GM18499 (cell line): ENCODE results near the gene CASZ1.

Experiments used
- ATAC-seq: cut with Tn5 transposase; IDR thresholded peaks from one replicate; pipeline ENCODE4 v1.9.1; 2021; ENCODE audit warnings: moderate number of reproducible peaks; ENCODE audit not compliant: insufficient read depth, unreplicated experiment

The CASZ1 gene

GRCh38 chr1:10662824-10663677 lies 133.4 kb downstream of the CASZ1 start:
- no peak for ATAC-seq

GRCh38 chr1:10662090-10662688 lies 134.3 kb downstream of the CASZ1 start:
- no peak for ATAC-seq

GRCh38 chr1:10661453-10661852 lies 135.0 kb downstream of the CASZ1 start:
- ATAC-seq, result no peak

GRCh38 chr1:10659646-10660540 lies 136.6 kb downstream of the CASZ1 start:
- ATAC-seq, result no peak

GRCh38 chr1:10659218-10659617 lies 137.2 kb downstream of the CASZ1 start:
- ATAC-seq, result no peak

- ATAC-seq, result no peak
Observed at GRCh38 chr1:10658396-10659066, 137.9 kb downstream of the CASZ1 start.

- no peak for ATAC-seq
Observed at GRCh38 chr1:10657088-10657847, 139.2 kb downstream of the CASZ1 start.

- no peak for ATAC-seq
Observed at GRCh38 chr1:10656431-10656830, 140.0 kb downstream of the CASZ1 start.

GRCh38 chr1:10655002-10655401 lies 141.4 kb downstream of the CASZ1 start:
- ATAC-seq, result no peak

GRCh38 chr1:10653370-10654125 lies 142.9 kb downstream of the CASZ1 start:
- no peak for ATAC-seq

- no peak for ATAC-seq
Observed at GRCh38 chr1:10652626-10653025, 143.8 kb downstream of the CASZ1 start.

GRCh38 chr1:10651793-10652192 lies 144.7 kb downstream of the CASZ1 start:
- ATAC-seq, result no peak

- ATAC-seq, result no peak
Observed at GRCh38 chr1:10651389-10651766, 145.1 kb downstream of the CASZ1 start.

- ATAC-seq, result no peak
Observed at GRCh38 chr1:10650556-10651388, 145.7 kb downstream of the CASZ1 start.

- no peak for ATAC-seq
Observed at GRCh38 chr1:10649517-10650201, 146.8 kb downstream of the CASZ1 start.

GRCh38 chr1:10648689-10649516 lies 147.5 kb downstream of the CASZ1 start:
- ATAC-seq, result no peak
